ENCODE measurements around the gene OR4D9.

The OR4D9 gene

GRCh38 chr11:59550842-59551658, 39.7 kb downstream of the OR4D9 start:
- peak; percentile 71 for DNase-seq (ENCODE audit: low read depth)

GRCh38 chr11:59551659-59552521, 40.6 kb downstream of the OR4D9 start:
- no peak for DNase-seq (ENCODE audit: low read depth)

DNA sequence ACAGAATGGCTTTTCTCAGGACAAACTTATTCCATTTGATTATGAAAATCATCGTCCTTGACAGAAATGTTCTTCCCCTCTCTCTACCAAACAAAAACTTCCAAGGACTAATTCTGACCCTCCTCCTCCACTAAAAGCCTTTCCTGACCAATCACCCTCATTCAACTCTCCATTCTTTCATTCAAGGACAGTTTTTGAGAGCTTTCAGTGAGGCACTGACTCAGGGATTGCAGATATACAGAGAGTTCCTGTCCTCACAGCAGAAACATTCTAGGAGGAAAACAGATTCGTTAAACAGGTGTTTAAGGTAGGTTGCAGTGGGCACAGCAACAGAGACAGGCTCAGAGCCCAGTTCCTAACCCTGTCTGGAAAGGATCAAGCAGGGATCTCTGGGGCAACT, 41.5 kb downstream of the OR4D9 start:
- DNase-seq (ENCODE audit: low read depth) = no peak

DNA sequence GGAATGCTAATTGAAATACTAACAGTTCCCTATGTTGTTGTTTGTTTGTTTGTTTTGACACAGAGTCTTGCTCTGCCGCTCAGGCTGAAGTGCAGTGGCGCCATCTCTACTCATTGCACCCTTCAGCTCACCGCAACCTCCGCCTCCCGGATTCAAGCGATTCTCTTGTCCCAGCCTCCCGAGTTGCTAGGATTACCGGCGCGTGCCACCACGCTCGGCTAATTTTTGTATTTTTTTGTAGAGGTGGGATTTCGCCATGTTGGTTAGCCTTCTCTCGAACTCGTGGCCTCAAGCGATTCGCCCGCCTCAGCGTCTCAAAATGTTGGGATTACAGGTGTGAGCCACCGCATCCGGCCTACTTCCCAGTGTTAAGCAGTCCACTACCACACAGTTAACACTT, 42.0 kb downstream of the OR4D9 start:
- DNase-seq (ENCODE audit: low read depth) = no peak

DNA sequence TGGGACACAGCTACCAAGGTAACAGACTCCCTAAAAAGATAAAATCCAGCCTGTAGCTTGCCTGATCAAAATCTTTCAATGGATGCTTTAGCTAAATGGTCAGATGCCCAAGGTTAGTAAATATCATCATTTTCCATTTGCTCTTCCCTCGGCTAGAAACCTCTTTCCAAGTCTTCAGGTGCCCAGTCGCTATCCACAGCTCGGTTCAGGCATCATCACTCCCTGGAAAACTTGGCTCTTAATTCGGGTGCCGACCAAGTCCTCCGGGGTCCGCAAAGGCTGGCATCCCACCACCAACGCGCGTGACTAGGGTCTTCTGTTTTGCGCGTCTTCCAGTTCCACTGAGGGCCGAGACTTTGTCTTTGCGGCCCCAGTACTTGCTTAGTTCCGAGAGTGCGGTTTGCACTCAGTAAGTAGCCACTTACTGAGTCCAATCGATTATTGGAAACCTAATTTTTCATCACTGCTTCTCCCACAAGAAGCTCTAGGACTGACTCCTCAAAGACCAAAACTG, 44.3 kb downstream of the OR4D9 start:
- no peak for DNase-seq (ENCODE audit: low read depth)

GRCh38 chr11:59556115-59556916, 45.0 kb downstream of the OR4D9 start:
- peak; percentile 79 for DNase-seq (ENCODE audit: low read depth)

GRCh38 chr11:59556917-59557348, 45.6 kb downstream of the OR4D9 start:
- DNase-seq (ENCODE audit: low read depth) = no peak

GRCh38 chr11:59558270-59558643, 46.9 kb downstream of the OR4D9 start:
- DNase-seq (ENCODE audit: low read depth) = no peak

DNA sequence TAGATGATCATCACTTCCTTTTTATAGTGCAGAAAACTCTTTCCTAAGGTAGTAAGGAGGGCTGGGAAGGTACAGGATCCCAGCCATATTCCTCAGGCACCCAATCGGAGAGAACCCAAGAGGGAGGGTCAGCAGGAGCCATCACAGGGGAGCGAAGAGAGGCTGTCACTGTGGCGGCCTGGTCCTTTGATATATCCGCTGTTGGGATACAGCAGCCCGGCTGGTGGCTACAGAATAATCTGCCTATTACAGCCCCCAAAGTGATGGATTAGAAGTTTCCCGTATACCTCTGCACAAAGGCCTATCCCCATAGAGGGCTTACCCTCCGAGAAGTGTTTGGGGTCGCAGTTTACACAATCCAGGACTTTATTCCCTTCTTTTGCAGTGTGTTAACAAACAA, 48.5 kb downstream of the OR4D9 start:
- DNase-seq (ENCODE audit: low read depth) = no peak

DNA sequence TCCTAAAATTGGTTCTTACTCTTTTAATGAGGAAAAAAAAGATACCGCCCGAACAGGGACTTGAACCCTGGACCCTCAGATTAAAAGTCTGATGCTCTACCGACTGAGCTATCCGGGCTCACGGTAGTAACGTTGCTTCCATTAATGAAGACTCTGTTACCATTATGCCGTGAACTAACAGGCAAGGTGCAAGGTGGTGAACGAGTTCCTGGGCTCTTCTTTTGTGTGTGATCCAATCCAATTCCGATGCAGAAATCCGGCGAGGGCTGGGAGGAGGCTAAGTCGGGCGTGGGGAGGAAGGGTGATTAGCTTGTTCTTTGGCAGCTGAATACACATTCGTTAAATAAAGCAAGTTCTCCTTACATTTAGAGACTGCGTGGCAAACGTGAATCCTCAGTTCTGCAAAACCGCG, 49.0 kb downstream of the OR4D9 start:
- peak; percentile 71 for DNase-seq (ENCODE audit: low read depth)

GRCh38 chr11:59560702-59561473, 49.5 kb downstream of the OR4D9 start:
- peak; percentile 79 for DNase-seq (ENCODE audit: low read depth)

- no peak for DNase-seq (ENCODE audit: low read depth)
Measured at GRCh38 chr11:59562292-59562691, 51.0 kb downstream of the OR4D9 start.

Data from activated T-cell treated with anti-CD3 and anti-CD28 coated beads for 48 hours (primary cell).